GM19043 (cell line): ENCODE data around the gene RELN.

Experiments used
- ATAC-seq: cut with Tn5 transposase; IDR thresholded peaks from one replicate; pipeline ENCODE4 v1.9.1; 2021; ENCODE audit warnings: low read depth; ENCODE audit not compliant: unreplicated experiment

RELN gene

DNA sequence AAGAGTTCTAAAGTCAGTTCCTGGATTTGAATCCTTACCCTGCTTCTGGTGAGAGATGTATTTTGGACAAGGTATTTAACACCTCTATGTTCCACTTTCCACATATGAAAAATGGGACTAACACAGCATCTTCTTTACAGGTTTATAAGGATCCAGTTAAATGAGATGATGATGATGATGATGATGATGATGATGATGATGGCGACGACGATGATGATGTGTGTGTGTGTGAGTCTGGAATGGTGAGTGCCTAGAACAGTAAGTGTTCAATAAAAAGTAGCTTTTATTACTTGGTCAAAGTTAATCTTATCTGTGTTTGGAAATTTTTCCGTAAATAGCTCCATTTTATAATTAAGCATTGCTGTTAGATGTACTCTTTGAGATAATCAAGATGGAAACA, 295.2 kb downstream of the RELN start:
- no peak for ATAC-seq

DNA sequence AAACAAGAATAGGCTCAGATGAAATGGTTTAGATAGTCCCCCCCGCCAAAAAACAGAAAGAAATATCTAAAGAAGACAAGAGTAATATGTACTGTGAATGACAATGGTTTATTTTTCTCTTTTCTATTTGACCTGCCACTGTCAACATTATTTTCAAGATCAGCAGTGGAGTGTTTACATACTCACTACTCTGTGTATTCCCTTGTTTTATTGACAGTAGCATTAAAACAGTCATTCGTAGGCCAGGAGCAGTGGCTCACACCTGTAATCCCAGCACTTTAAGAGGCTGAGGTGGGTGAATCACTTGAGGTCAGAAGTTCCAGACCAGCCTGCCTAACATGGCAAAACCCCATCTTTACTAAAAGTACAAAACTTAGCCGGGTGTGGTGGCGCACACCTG, 298.2 kb downstream of the RELN start:
- ATAC-seq, result no peak

- ATAC-seq, result no peak
These were observed 299.1 kb downstream of the RELN start for GRCh38 chr7:103690242-103690974.

DNA sequence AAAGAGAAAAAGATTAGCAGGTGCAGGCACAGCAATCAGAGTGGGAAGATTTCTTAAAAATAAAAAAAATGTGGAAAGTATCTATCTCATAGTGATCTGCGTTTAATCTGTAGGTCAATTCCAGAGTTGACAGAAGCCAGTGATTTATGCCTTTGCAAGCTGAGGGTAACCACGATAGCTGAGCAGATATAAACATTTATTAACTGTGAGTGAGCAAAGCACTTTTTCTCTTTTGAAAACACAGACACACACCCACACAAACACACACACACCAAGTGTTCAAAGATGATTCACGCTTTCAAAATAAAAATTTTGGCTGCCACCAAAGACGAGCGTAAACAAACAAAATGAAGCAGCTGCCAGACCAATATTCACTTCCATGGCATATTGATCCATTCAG, 300.2 kb downstream of the RELN start:
- ATAC-seq, result no peak

- ATAC-seq, result no peak
These were observed 301.5 kb downstream of the RELN start for GRCh38 chr7:103687951-103688350.

- ATAC-seq, result no peak
These were observed 302.2 kb downstream of the RELN start for GRCh38 chr7:103687272-103687671.

- no peak for ATAC-seq
These were observed 302.7 kb downstream of the RELN start for GRCh38 chr7:103686763-103687162.

DNA sequence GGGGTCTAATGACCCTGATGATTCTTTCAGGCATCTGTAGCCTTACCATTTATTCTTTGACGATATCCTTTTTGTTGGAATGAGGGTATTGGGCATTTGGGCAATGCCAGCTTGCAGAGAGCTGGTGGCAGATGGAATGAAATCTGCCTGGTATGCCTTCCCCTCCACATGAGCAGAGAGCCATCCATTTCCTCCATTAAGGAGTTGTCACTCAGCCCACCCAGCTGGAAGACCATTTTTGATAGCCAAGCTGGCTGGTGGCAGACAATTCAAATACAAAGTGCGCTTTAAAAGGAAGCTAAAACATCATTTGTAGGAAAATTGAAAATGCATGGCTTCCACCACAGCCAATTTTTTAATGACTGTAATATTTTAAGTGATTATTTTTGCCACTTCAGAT, 303.4 kb downstream of the RELN start:
- no peak for ATAC-seq

DNA sequence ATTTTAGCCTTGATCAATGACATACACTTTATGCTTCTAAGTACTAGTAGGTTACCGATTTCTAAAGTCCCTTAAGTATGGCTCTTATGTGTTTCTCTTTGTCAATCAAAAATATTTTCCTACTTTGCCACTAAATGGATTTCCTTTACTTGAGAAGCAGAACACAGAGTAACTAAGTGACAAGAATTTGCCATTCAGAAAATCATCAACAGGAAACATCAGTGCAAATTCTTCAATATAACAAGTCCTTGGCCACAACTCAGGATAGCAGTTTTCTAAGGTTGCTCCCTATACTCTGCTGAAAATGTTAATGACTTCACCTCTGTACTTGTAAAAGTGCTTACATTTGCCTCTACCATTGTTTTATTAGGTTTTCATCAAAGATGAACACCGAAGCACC, 303.8 kb downstream of the RELN start:
- no peak for ATAC-seq

- ATAC-seq, result no peak
These were observed 306.1 kb downstream of the RELN start for GRCh38 chr7:103683348-103683747.

GRCh38 chr7:103680161-103681144, 309.0 kb downstream of the RELN start:
- no peak for ATAC-seq

DNA sequence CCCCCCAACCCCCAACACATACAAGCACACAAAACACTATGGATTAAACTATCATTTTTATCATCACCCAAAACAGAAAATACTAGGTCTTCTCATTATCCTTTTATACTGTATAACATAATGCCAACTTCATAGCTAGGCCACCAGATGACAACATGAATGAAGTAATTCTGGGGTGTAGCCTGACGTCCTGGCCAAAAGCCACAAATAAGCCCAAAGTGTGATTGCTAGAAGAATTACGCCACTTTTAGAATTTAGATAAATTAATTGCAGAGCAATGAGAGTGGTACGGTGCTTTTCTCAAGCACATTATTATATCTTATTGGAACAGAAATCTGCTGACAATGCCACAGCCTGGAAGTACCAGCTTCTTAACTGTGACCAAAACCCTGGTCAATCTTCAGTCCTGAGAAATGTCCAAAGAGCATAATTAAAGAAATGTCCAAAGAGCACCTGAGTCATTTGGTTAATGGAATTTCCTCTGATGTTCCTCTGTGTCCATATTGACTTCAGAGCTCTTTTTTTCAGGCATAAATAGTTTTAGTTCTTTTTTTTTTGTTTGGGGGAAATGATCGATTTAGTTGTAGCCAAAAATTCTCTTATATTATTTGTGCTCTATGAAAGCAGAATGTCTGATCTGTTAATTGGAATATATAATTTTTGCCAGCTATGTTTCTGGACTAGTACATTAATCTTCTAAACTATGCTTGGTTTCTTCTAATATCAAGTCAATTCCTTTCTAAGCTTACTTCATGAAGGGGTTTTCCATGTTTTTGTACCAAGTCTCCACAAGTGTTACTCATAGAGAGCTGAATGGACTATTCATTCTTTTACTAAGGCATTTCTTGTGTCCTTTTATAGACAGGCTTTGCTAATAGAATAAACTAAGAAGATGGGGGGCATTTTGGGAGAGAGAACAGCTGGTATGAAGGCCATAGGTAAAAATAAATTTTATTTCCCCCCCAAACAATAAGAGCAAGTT, 310.0 kb downstream of the RELN start:
- ATAC-seq, result no peak

DNA sequence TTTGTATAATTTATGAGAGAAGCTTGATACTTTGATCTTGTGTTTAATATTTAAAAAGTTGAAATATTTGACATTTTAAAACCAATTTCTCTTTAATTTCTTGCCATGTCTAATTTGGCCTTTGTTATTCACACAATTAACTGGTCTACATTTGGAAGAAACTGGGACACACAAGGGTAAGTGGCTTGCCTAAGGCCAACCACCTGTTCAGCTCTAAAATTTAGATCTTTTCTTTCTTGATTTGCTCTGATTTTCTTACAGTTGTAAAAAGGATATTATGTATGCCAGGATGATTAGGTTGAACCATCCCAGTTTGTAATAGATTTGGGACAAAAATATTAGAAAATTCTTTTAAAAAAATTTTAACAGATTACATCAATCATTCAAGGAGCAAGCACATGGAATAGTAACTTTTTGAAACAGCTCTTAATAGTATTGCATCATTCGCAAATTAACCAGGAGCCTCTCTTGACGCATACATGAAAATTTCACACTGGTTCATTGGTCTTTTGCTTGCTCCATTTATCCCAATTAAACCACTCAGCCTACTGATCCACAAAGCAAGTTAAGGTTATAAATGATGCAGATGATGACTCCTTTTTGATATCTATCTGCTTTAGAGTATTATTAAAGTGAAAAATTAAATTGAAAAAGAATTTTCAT, 321.0 kb downstream of the RELN start:
- no peak for ATAC-seq

- no peak for ATAC-seq
These were observed 323.1 kb downstream of the RELN start for GRCh38 chr7:103666326-103666725.

GRCh38 chr7:103664577-103664976, 324.9 kb downstream of the RELN start:
- ATAC-seq, result no peak

GRCh38 chr7:103660455-103661371, 328.7 kb downstream of the RELN start:
- ATAC-seq, result no peak

DNA sequence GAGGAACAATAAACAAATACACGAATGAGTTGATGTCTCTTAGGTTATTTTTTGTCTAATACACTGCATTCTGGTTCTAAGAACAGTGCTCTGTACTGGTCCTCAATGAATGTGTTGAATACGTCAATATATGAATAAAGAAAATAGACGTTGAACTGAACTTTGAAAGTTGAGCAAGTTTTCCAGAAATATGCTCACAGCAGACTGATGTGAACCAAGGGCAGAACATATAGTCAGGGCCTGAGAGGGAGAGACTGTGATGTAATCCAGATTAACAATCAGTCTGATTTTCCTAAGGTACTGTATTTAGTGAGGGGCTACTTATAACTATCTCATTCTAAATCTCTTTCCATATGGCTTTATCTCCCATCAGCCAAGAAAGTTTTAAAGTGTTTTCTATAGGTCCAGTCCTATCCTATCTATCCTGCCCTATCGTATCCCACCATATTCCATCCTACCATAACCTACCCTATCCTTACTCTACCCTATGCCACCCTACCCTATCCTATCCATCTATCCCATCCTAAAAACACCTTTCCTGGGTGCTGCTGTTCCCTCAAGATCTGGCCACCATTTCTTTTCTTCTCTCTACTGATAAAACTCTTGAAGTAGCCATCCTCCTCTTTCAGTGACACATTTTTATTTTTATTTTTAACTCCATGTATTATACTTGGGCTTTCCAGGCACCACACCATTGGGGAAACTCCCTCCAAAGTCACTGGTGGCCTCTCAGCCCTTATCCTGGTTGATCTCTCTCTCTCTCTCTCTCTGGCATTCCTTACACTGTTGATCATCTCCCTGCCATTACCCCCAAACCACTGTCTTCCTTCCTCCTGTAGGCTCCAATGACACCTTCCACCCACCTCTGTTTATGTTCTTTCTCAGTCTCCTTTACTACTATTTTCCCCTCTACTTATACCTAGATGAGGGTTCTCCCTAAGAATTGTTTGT, 331.1 kb downstream of the RELN start:
- ATAC-seq, result no peak

DNA sequence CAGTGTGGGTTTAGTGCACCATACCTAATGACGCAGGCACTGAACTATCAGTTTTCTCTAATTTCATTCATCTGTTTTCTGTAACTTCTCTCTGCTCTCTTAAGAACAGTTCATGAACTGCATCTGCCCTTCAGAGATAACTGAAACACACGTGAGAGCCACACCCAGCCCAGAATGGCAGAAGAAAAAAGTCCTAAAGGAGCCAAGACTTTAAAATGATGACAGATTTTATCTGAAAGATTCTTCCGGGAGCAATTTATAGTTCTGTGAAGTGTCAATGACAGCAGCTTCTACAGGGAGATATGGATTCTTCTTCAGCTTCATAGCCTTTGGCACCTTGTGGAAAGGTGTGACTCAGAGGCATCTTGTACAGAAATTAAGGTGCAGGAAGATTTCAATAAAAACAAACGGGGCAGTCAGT, 332.0 kb downstream of the RELN start:
- ATAC-seq, result no peak
